Tibial artery (tissue), 4 donors: ENCODE data around the gene ZPBP2.

Experiments
- DNase-seq, 2 donors: peaks; one replicate each; pipeline ENCODE4 v3.0.0-alpha.2; 2019
- H3K27ac ChIP-seq, 2 donors: fragments of 200-600 bp; sonication (generic) in 1 of 2; 1 replicate in 1 of 2; 2 replicates in 1 of 2; pipeline ENCODE4 v1.5.1; 2018 to 2019; ENCODE audit warnings: mild to moderate bottlenecking in 1 of 2
- H3K27me3 ChIP-seq, 2 donors: fragments of 200-600 bp; sonication (generic) in 1 of 2; one replicate each; pipeline versions ENCODE4 v1.5.1 to v1.6.0; 2016 to 2019
- H3K36me3 ChIP-seq, 3 donors: fragments of 200-600 bp; sonication (generic) in 2 of 3; one replicate each; pipeline ENCODE4 v1.5.1; 2016 to 2019; ENCODE audit warnings: mild to moderate bottlenecking in 2 of 3
- H3K4me1 ChIP-seq, 4 donors: fragments of 200-600 bp; sonication (generic) in 2 of 4; 1 replicate in 3 of 4; 2 replicates in 1 of 4; pipeline ENCODE4 v1.5.1; 2016 to 2019
- H3K4me3 ChIP-seq, 2 donors: fragments of 200-600 bp; sonication (generic) in 1 of 2; 1 replicate in 1 of 2; 2 replicates in 1 of 2; pipeline ENCODE4 v1.5.1; 2018 to 2019; ENCODE audit warnings: mild to moderate bottlenecking in 2 of 2
- H3K9me3 ChIP-seq, 3 donors: fragments of 200-600 bp; sonication (generic) in 1 of 3; one replicate each; pipeline ENCODE4 v1.5.1; 2016 to 2019
- intact Hi-C: fragments of 100-400 bp; cut with DNase I; formaldehyde crosslinking; loops from one replicate; pipeline ENCODE4 v1.15.0; 2023; ENCODE audit warnings: low total_unique reads
- TF ChIP-seq, protein P1 (sequence below), 2 experiments: fragments of 200-600 bp in 1 of 2; fragments of 450-650 bp in 1 of 2; IDR thresholded peaks; one replicate each; pipeline ENCODE4 v1.5.1; 2017 to 2019; ENCODE audit warnings: antibody characterized with exemption in 2 of 2, mild to moderate bottlenecking in 1 of 2, moderate library complexity in 1 of 2

Gene ZPBP2

GRCh38 chr17:39919087-39919683, 51.2 kb downstream of the ZPBP2 start:
- Histone ChIP-seq H3K27me3 (no peaks in the 10 kb centered on the region), H3K36me3 (peaks cover 14 to 60% (median 50%) of the 10 kb centered on the region in 3 donors), H3K4me3 (no peak overlapping the region), H3K4me1 (peaks cover 0 to 4% (median 0%) of the 10 kb centered on the region in 4 donors), H3K9me3 (no peaks in the 10 kb centered on the region), H3K27ac (no peak overlapping the region)
- TF ChIP-seq, protein P1, sequence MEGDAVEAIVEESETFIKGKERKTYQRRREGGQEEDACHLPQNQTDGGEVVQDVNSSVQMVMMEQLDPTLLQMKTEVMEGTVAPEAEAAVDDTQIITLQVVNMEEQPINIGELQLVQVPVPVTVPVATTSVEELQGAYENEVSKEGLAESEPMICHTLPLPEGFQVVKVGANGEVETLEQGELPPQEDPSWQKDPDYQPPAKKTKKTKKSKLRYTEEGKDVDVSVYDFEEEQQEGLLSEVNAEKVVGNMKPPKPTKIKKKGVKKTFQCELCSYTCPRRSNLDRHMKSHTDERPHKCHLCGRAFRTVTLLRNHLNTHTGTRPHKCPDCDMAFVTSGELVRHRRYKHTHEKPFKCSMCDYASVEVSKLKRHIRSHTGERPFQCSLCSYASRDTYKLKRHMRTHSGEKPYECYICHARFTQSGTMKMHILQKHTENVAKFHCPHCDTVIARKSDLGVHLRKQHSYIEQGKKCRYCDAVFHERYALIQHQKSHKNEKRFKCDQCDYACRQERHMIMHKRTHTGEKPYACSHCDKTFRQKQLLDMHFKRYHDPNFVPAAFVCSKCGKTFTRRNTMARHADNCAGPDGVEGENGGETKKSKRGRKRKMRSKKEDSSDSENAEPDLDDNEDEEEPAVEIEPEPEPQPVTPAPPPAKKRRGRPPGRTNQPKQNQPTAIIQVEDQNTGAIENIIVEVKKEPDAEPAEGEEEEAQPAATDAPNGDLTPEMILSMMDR (IDR thresholded peaks at IDR 0.05), result no peak
- no peak for DNase-seq
- intact Hi-C loops, result no loop called here

DNA sequence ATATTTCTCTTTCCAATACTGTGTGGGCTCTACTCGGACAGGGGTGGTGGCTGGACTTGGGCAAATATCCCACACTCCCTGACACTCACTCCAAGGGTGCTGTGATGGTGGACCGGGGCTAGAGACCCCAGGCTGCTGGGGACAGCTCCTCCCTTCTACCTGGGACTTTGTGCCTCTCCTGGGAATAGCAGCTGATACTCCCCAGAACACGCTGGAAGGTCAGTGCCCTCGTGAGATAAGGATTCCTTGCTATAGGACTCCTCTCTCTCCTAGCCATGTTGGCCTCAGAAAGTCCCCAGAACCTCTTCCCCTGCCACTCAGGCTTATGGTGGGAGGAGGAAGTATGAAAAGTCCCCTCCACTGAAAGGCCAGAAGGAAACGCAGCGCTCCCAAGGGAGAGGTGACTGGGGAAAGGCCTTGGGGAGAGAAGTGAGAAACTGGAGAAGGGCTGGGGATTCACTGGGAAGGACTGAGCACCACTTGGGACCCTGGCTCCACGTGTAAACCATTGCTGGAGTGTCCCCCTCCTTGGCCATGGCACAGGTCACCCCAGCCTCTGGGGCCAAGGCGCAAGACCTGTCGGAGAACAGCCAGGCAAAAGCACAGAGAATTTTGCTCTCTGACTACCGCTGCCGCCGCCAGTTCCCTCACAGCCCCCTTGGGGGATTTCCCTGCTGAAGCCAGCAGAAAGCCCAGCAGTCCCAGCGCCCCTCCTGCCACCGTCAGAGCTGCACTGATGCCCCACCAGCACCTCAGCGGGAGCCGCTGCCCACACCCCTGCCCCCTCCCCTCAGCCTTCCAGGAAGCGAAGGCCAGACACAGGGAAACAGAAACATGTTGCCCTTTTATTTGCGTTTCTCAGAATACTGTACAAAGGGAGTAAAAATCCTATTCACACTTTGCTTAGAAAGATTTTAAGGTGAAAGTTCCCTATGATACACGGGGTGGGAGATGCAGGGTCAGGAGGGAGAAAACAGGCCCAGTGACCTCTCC, 52.5 kb downstream of the ZPBP2 start:
- no peaks in the 10 kb centered on the region for H3K9me3 ChIP-seq
- intact Hi-C loops, result no loop called here
- no peak overlapping the region for H3K4me3 ChIP-seq
- DNase-seq, result no peak
- H3K27ac ChIP-seq, result no peak overlapping the region
- TF ChIP-seq, protein P1 (IDR thresholded peaks at IDR 0.05), result no peak
- H3K4me1 ChIP-seq, result peaks cover 0 to 17% (median 1%) of the 10 kb centered on the region in 4 donors
- H3K36me3 ChIP-seq, result peaks cover 14 to 62% (median 50%) of the 10 kb centered on the region in 3 donors
- no peaks in the 10 kb centered on the region for H3K27me3 ChIP-seq

DNA sequence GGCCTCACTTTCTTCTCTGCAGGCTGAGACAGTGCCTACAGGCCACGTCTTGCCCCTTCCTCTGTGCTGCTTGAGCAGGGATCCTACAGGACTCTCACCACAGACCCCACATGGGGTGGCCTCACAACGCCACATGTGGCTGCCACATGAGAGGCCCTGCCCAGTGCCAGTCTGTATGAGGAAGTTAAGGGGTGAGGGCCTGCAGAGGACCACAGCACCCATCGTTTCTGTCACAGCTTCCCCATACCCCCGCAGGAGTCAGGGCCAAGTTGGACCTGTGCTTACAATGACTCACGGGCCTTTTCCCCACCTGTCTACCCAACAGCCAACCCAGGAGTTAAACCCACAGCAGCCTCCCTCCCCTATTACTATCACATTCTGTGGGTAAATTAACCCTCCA, 53.3 kb downstream of the ZPBP2 start:
- peaks cover 14 to 62% (median 50%) of the 10 kb centered on the region in 3 donors for H3K36me3 ChIP-seq
- DNase-seq, result no peak
- peaks cover 0 to 25% (median 8%) of the 10 kb centered on the region in 4 donors for H3K4me1 ChIP-seq
- TF ChIP-seq, protein P1 (IDR thresholded peaks at IDR 0.05), result no peak
- no peak overlapping the region for H3K4me3 ChIP-seq
- no peak overlapping the region for H3K27ac ChIP-seq
- H3K9me3 ChIP-seq, result no peaks in the 10 kb centered on the region
- intact Hi-C loops, result no loop called here
- no peaks in the 10 kb centered on the region for H3K27me3 ChIP-seq

- TF ChIP-seq, protein P1 (IDR thresholded peaks at IDR 0.05), result no peak
- intact Hi-C loops, result no loop called here
- H3K27ac ChIP-seq, result no peak overlapping the region
- no peaks in the 10 kb centered on the region for H3K27me3 ChIP-seq
- peaks cover 14 to 56% (median 50%) of the 10 kb centered on the region in 3 donors for H3K36me3 ChIP-seq
- no peak for DNase-seq
- no peak overlapping the region for H3K4me3 ChIP-seq
- no peaks in the 10 kb centered on the region for H3K9me3 ChIP-seq
- H3K4me1 ChIP-seq, result peaks cover 0 to 32% (median 15%) of the 10 kb centered on the region in 4 donors
Measured at GRCh38 chr17:39922006-39922405, 54.0 kb downstream of the ZPBP2 start.

GRCh38 chr17:39923230-39923629, 55.2 kb downstream of the ZPBP2 start:
- H3K36me3 ChIP-seq, result peaks cover 14 to 55% (median 50%) of the 10 kb centered on the region in 3 donors

More at GRCh38 chr17:39923230-39923629, 55.2 kb downstream of the ZPBP2 start:
- Histone ChIP-seq H3K4me1 (peaks cover 0 to 39% (median 19%) of the 10 kb centered on the region in 4 donors), H3K4me3 (no peak overlapping the region), H3K27ac (no peak overlapping the region), H3K27me3 (no peaks in the 10 kb centered on the region), H3K9me3 (no peaks in the 10 kb centered on the region)
- DNase-seq, result no peak
- TF ChIP-seq, protein P1 (IDR thresholded peaks at IDR 0.05), result no peak
- intact Hi-C loops, result no loop called here
